GM18526 (cell line): ENCODE measurements around the gene CERCAM.

Experiments used
- POLR2A ChIP-seq: IDR thresholded peaks from 3 replicates; pipeline ENCODE4 v1.6.1; 2011; ENCODE audit not compliant: insufficient read length; ENCODE audit errors: extremely low read depth

The CERCAM gene, protein sequence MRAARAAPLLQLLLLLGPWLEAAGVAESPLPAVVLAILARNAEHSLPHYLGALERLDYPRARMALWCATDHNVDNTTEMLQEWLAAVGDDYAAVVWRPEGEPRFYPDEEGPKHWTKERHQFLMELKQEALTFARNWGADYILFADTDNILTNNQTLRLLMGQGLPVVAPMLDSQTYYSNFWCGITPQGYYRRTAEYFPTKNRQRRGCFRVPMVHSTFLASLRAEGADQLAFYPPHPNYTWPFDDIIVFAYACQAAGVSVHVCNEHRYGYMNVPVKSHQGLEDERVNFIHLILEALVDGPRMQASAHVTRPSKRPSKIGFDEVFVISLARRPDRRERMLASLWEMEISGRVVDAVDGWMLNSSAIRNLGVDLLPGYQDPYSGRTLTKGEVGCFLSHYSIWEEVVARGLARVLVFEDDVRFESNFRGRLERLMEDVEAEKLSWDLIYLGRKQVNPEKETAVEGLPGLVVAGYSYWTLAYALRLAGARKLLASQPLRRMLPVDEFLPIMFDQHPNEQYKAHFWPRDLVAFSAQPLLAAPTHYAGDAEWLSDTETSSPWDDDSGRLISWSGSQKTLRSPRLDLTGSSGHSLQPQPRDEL

DNA sequence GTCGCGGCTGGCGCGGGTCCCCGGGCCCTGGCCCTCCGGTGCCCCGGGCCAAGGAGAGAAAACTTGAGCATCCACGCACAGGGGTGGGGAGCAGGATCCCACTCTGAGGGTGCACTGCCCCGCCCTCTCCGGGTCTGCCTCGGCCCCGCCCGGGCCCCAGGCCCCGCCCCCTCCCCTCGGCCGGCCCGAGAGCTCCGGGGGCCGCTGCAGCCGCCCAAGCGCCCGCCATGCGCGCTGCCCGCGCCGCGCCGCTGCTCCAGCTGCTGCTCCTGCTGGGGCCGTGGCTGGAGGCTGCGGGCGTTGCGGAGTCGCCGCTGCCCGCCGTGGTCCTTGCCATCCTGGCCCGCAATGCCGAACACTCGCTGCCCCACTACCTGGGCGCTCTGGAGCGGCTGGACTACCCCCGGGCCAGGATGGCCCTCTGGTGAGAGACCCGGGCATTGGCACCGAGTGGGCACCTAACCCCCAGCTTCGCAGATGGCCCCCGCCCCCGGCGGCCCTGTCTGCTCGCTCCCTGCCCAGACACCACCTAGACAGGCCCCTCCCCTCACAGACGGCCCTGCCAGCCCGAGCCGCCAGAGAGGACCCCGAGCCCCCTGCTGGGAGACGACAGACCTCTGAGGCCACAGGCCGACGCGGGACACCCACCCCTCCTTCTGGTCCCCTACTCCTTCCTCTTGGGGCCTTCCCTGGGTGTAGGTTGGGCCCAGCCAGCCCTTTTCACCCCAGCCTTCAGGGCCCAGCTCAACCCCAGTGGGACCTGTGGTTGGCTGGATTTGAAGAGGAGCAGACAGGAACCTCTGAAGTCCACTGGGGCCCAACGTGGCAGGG, at the start of gene CERCAM:
TSS of gene CERCAM (plus strand) at position 207 of the 831 bp plus-strand sequence. CDS start at position 228, 21 bp downstream.
- TF ChIP-seq POLR2A: no peak

- TF ChIP-seq POLR2A: no peak
These were observed 49.0 kb upstream of the CERCAM start for GRCh38 chr9:128371630-128372117.

DNA sequence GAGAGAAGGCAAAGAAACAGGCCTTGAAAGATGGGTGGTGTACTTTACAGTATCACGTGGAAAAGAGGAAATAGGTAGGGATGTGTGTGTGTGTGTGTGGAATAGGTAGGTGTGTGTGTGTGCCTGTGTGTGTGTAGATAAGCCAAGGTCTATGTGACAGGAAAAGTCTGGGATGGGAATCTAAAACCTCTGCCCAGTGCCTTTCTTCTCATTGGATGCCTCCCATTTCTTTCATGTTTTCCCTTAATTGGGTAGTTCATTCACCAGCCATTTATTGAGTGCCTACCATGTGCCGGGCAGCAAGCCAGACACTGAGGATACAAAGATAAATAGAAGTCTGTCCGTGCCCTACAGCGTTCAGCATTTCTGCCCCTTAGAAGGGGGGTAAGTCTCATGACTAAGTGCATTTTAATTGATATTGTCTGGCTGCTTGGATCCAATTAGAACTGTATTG, 48.4 kb upstream of the CERCAM start:
- TF ChIP-seq POLR2A: no peak

DNA sequence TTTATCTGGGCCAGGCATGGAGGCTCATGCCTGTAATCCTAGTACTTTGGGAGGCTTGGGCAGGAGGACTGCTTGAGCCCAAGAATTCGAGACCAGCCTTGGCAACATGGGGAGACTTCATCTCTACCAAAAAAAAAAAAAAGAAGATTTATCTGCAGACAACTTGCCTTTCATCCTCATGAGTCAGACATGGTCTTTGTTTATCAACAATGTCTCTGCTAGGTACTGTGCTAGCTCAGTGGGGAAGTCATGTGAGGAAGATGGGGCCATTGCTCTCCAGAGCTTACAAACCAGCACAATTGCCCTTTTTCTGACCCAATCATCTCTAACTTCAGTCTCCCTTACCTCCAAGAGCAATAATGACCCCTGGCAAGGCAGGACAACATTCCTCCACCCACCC, 47.9 kb upstream of the CERCAM start:
- no peak for TF ChIP-seq POLR2A

GRCh38 chr9:128374221-128374675, 46.4 kb upstream of the CERCAM start:
- no peak for TF ChIP-seq POLR2A

- no peak for TF ChIP-seq POLR2A
These were observed 44.8 kb upstream of the CERCAM start for GRCh38 chr9:128375865-128376264.

DNA sequence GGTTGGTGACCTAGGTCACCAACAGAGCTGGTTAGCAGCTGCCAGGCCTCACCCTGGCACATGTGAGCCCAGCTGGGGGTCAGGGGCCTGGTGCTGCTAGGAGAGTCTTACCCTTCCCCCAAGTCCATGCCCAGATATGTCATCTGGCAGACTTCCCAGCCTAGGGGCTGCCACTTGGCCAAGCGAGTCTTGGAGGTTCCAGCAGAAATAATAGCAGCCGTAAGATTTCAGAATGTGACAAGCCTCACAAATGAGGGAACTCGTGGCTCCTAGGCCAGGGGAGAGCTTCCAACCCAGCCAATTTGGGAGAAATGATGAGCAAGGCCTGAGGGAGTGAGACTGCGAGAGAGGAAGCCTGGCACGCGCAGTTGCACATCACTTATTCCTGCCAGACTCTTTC, 38.4 kb upstream of the CERCAM start:
- no peak for TF ChIP-seq POLR2A

GRCh38 chr9:128383007-128383753, 37.5 kb upstream of the CERCAM start:
- TF ChIP-seq POLR2A: no peak

- TF ChIP-seq POLR2A: no peak
These were observed 36.9 kb upstream of the CERCAM start for GRCh38 chr9:128383791-128384190.

GRCh38 chr9:128384801-128385495, 35.7 kb upstream of the CERCAM start:
- TF ChIP-seq POLR2A: no peak

DNA sequence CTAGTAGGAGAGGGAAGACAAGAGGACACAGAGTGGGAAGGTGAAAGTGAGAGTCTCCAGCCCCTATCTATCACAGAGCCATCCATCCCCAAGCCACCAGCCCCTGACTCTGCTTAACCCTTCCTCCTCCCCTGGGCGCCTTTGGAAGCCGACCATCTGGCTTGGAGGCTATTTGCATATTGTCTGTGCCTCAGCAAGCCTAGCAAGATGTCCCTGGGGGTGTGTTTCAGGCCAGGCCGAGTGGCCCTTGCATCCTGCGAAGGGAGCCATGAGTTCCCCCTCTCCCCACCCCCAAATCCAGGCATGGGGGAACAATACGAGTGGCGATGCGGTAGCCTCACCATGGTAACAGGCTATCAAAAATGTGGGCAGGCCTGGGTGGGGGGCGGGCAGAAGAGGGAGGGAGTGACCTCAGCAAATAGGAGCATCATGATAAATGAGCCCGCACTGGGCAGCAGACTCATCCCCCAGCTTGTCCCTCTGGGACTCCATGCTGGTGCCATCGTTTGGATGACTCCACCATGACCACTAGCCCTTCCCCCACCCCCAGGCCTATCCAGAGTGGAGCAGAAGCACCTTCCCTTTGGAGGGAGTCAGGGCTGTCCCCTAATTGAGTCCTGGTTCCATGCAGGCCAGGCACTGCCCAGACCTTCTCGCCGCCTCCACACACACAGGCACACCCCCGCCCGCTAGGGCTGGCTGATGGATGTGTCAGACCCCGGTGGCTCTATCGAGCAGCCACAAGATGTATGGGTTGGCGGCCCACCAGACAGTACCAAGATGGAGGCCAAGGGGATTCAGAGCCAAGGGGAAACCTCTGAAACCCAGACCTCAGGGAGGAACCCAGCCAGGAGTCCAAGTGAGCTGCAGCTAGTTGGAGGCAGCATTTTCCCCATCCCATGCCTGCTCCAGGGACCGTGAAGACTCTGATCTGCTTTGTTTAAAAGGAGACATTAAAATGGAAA, 34.9 kb upstream of the CERCAM start:
- TF ChIP-seq POLR2A: no peak

DNA sequence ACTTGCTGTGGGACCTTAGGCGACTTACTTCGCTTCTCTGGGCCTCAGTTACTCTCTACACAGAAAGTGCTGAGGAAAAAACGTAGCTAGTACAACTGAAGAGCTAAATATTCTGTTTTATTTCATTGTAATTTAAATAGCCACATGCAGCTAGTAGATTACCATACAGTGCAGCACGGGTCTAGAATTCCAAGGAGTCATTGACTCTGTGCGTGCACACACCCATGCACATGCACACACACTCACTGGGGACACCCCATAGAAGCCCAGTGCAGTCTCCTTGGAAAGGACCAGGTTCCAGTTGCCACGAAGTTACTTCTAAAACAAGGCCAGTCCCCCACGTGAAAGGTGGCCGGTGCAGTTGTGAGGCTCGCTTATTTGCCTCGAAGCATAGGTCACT, 32.5 kb upstream of the CERCAM start:
- no peak for TF ChIP-seq POLR2A
